ENCODE data around the gene FUBP1. TPM values are rescaled to one million over a fixed set of nuclear protein-coding genes. Genes with fewer than 3 reads are reported as not detected.

FUBP1 gene
- total and polyA plus RNA-seq, 2 donors (not counting 1 experiment from before 2014, with no cell fraction given) = 95.8 to 249 TPM

DNA sequence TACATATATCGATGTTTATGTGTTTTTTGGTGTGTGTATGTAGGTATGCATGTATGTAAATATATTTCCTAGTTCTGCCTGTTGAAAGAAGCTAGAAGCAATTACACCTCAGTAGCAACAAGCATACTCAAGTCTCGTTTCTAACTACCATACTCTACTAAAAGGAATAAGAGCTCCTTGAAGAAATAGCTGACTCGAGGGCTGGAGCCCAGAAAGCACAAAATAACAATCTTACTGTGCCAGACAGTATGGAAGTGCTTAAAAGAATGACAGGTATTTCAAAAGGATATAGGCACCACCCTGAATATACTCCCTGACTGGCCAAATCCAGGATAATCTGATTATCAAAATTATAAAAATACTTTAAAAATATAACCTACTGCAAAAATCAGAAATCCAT, 23.2 kb downstream of the FUBP1 start:
- H3K79me2 ChIP-seq (ENCODE audit: control insufficient read depth, insufficient read depth, low read length) = peaks cover 48% of the 10 kb centered on the region

DNA sequence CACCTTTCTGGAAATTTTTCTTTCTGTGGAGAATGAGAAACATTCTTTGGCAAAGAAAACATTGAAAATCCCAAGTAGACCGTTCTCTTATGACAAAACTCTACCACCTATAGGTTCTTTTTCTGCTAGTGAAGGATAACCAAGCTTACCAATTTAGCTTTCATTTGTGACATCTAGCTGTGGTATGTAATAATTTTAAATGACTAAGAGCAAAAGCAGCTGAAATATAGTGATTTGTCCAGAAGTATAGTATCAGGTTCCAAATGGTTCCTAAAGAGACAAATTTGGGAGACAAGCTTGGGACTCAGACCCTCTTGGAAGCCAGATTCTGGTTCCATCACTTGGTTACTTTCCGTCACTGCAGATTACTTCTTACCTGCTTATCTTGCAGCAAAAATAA, 24.4 kb downstream of the FUBP1 start:
- Histone ChIP-seq H3K4me3 (ENCODE audit: control extremely low read depth in 1 of 5, extremely low read depth in 1 of 5, insufficient read depth in 1 of 5, low read depth in 2 of 5, low read length in 4 of 5) (no peak overlapping the region), H3K27me3 (replicated peaks in 1 of 4; ENCODE audit: control extremely low read depth in 1 of 4, control insufficient read depth in 3 of 4, insufficient read depth in 4 of 4, low read length in 3 of 4) (no peaks in the 10 kb centered on the region), H3K36me3 (replicated peaks in 1 of 2; ENCODE audit: control extremely low read depth in 1 of 2, control insufficient read depth in 1 of 2, extremely low read depth in 1 of 2, insufficient read depth in 2 of 2, low read length in 1 of 2) (peaks cover 14 to 83% of the 10 kb centered on the region in 2 experiments), H4K20me1 (ENCODE audit: control insufficient read depth, insufficient read depth, low read length, poor library complexity, severe bottlenecking) (peaks cover 48% of the 10 kb centered on the region), H3K4me2 (replicated peaks; ENCODE audit: low read depth, low read length, poor library complexity, severe bottlenecking) (no peak overlapping the region), H3K4me1 (ENCODE audit: control insufficient read depth in 2 of 2, insufficient read depth in 2 of 2, low read length in 2 of 2) (peaks cover 23 to 29% of the 10 kb centered on the region in 2 donors), H3K79me2 (ENCODE audit: control insufficient read depth, insufficient read depth, low read length) (peaks cover 43% of the 10 kb centered on the region), H3K9me3 (ENCODE audit: control extremely low read depth in 1 of 3, control insufficient read depth in 2 of 3, insufficient read depth in 1 of 3, low read length in 2 of 3) (no peaks in the 10 kb centered on the region), H3K27ac (ENCODE audit: low read length in 2 of 2) (no peak overlapping the region), H3K9ac (ENCODE audit: low read length) (no peak overlapping the region), H2AFZ (ENCODE audit: insufficient read depth, low read depth, low read length, poor library complexity, severe bottlenecking) (no peak overlapping the region)
- Mint-ChIP-seq H3K9me3 (ENCODE audit: insufficient read depth) (no peaks in the 10 kb centered on the region), H3K4me1 (peaks cover 28% of the 10 kb centered on the region), H3K27ac (no peak overlapping the region), H3K4me3 (no peak overlapping the region), H3K27me3 (no peaks in the 10 kb centered on the region)
- ATAC-seq (ENCODE audit: low read depth) (no peak), DNase-seq (no peak)
- intact Hi-C loops (cut with micrococcal nuclease) = no loop called here
- TF ChIP-seq, protein P1, sequence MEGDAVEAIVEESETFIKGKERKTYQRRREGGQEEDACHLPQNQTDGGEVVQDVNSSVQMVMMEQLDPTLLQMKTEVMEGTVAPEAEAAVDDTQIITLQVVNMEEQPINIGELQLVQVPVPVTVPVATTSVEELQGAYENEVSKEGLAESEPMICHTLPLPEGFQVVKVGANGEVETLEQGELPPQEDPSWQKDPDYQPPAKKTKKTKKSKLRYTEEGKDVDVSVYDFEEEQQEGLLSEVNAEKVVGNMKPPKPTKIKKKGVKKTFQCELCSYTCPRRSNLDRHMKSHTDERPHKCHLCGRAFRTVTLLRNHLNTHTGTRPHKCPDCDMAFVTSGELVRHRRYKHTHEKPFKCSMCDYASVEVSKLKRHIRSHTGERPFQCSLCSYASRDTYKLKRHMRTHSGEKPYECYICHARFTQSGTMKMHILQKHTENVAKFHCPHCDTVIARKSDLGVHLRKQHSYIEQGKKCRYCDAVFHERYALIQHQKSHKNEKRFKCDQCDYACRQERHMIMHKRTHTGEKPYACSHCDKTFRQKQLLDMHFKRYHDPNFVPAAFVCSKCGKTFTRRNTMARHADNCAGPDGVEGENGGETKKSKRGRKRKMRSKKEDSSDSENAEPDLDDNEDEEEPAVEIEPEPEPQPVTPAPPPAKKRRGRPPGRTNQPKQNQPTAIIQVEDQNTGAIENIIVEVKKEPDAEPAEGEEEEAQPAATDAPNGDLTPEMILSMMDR (IDR thresholded peaks at IDR 0.05) = no peak
- TF ChIP-seq EZH2 (IDR thresholded peaks at IDR 0.05; ENCODE audit: borderline replicate concordance, insufficient read depth, low read depth, low read length, poor library complexity, severe bottlenecking) = no peak
- CTCF ChIA-PET = interaction anchor here (1.1 kb wide), 1 partner anchor 16 kb away, joined by 3 read pairs; no protein-coding TSS in a partner anchor
- no CpG with 5 or more reads among the region's 2 CpGs for WGBS (ENCODE audit: insufficient coverage)
- POLR2A ChIA-PET = no interaction called here

More for the DNA sequence above, 23.2 kb downstream of the FUBP1 start:
- no peaks in the 10 kb centered on the region for H3K9me3 ChIP-seq (ENCODE audit: control extremely low read depth in 1 of 3, control insufficient read depth in 2 of 3, insufficient read depth in 1 of 3, low read length in 2 of 3)
- no peak overlapping the region for H3K4me2 ChIP-seq (replicated peaks; ENCODE audit: low read depth, low read length, poor library complexity, severe bottlenecking)
- H3K4me3 ChIP-seq (ENCODE audit: control extremely low read depth in 1 of 5, extremely low read depth in 1 of 5, insufficient read depth in 1 of 5, low read depth in 2 of 5, low read length in 4 of 5) = no peak overlapping the region
- H3K4me1 ChIP-seq (ENCODE audit: control insufficient read depth in 2 of 2, insufficient read depth in 2 of 2, low read length in 2 of 2) = peaks cover 15 to 17% of the 10 kb centered on the region in 2 donors
- peaks cover 14 to 89% of the 10 kb centered on the region in 2 experiments for H3K36me3 ChIP-seq (replicated peaks in 1 of 2; ENCODE audit: control extremely low read depth in 1 of 2, control insufficient read depth in 1 of 2, extremely low read depth in 1 of 2, insufficient read depth in 2 of 2, low read length in 1 of 2)
- no peak overlapping the region for H2AFZ ChIP-seq (ENCODE audit: insufficient read depth, low read depth, low read length, poor library complexity, severe bottlenecking)
- no peak overlapping the region for H3K27ac Mint-ChIP-seq
- no CpG with 5 or more reads among the region's 3 CpGs for WGBS (ENCODE audit: insufficient coverage)
- no peak overlapping the region for H3K27ac ChIP-seq (ENCODE audit: low read length in 2 of 2)
- H3K27me3 Mint-ChIP-seq = no peaks in the 10 kb centered on the region
- DNase-seq (no peak), ATAC-seq (ENCODE audit: low read depth) (no peak)
- intact Hi-C loops (cut with micrococcal nuclease) = no loop called here
- no peaks in the 10 kb centered on the region for H3K27me3 ChIP-seq (replicated peaks in 1 of 4; ENCODE audit: control extremely low read depth in 1 of 4, control insufficient read depth in 3 of 4, insufficient read depth in 4 of 4, low read length in 3 of 4)
- CTCF ChIA-PET = interaction anchor here (1.0 kb wide), 1 partner anchor 158 kb away, joined by 3 read pairs; no protein-coding TSS in a partner anchor
- H3K4me3 Mint-ChIP-seq = no peak overlapping the region
- peaks cover 47% of the 10 kb centered on the region for H4K20me1 ChIP-seq (ENCODE audit: control insufficient read depth, insufficient read depth, low read length, poor library complexity, severe bottlenecking)
- H3K9me3 Mint-ChIP-seq (ENCODE audit: insufficient read depth) = no peaks in the 10 kb centered on the region
- no peak overlapping the region for H3K9ac ChIP-seq (ENCODE audit: low read length)
- POLR2A ChIA-PET = no interaction called here
- peaks cover 18% of the 10 kb centered on the region for H3K4me1 Mint-ChIP-seq
- no peak for TF ChIP-seq EZH2 (IDR thresholded peaks at IDR 0.05; ENCODE audit: borderline replicate concordance, insufficient read depth, low read depth, low read length, poor library complexity, severe bottlenecking)
- TF ChIP-seq, protein P1 (IDR thresholded peaks at IDR 0.05) = no peak
